HG03095 (cell line): ENCODE measurements around the gene MCOLN1.

Source experiments
- ATAC-seq: cut with Tn5 transposase; IDR thresholded peaks from one replicate; pipeline ENCODE4 v1.9.1; 2021; ENCODE audit warnings: moderate library complexity; ENCODE audit not compliant: unreplicated experiment

The MCOLN1 gene

GRCh38 chr19:7500811-7501450 is 21.5 kb upstream of the MCOLN1 start:
- ATAC-seq: no peak

GRCh38 chr19:7502552-7502951 is 19.9 kb upstream of the MCOLN1 start:
- ATAC-seq: no peak

- ATAC-seq: no peak
These were observed 17.7 kb upstream of the MCOLN1 start for GRCh38 chr19:7504684-7505083.

GRCh38 chr19:7505288-7505681 is 17.1 kb upstream of the MCOLN1 start:
- ATAC-seq: no peak

GRCh38 chr19:7505682-7506384 is 16.6 kb upstream of the MCOLN1 start:
- ATAC-seq: no peak

DNA sequence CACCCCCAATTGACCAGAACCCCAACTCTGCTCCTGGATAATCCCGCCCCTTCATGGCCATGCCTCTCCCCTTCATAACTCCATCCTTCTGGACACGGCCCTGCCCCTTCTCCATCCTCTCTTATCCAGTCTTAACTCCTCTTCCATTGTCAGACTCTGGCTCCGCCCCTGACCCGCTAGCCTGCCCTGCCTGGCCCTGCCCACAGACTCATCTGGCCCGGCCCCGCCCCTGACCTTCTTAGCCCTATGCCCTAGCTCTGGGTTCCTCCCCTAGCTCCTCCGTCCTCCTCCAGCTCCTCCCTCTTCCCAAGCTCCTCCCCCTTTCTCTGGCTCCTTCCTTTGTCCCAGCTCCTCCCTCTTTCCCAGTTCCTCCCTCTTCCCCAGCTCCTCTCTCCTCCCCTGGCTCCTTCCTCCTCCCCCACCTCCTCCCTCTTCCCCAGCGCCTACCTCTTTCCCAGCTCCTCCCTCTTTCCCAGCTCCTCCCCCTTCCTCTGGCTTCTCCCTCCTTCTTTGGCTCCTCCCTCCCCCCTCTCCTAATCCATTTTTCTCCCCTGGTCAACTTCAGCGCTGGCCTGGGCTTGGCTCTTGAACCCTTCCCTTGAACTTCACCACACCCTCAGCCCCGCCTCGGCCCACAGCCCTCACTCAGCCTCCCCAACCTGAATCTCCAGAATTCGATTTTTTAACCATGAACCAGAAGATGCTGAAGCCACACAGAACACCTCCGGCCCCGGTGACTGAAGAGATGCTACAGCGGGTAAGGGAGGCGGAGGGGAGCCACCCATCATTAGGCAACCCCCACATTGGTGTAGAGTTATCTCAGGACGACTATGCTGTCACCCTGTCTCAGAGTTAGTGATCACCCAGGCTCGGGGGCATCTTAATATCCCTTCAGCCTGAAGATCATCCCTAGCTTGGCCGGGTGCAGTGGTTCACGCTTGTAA is 15.8 kb upstream of the MCOLN1 start:
- no peak for ATAC-seq

DNA sequence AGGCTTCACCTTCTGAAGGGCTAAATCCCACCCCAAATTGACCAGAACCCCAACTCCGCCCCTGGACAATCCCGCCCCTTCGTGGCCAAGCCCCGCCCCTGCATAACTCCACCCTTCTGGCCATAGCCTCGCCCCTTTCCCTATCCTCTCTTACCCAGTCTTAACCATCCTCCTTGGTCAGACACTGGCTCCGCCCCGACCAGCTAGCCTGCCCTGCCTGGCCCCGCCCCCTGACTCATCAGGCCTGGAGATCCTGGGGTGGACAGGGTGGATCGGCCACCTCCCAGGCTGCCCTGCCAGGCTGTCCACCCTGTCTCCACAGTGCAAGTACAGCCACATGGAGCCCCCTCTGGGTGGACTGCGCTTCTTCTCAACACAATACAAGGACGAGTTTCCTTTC is 14.5 kb upstream of the MCOLN1 start:
- ATAC-seq: no peak

GRCh38 chr19:7509625-7510024 is 12.8 kb upstream of the MCOLN1 start:
- ATAC-seq: no peak

- no peak for ATAC-seq
These were observed 10.0 kb upstream of the MCOLN1 start for GRCh38 chr19:7512400-7512851.

DNA sequence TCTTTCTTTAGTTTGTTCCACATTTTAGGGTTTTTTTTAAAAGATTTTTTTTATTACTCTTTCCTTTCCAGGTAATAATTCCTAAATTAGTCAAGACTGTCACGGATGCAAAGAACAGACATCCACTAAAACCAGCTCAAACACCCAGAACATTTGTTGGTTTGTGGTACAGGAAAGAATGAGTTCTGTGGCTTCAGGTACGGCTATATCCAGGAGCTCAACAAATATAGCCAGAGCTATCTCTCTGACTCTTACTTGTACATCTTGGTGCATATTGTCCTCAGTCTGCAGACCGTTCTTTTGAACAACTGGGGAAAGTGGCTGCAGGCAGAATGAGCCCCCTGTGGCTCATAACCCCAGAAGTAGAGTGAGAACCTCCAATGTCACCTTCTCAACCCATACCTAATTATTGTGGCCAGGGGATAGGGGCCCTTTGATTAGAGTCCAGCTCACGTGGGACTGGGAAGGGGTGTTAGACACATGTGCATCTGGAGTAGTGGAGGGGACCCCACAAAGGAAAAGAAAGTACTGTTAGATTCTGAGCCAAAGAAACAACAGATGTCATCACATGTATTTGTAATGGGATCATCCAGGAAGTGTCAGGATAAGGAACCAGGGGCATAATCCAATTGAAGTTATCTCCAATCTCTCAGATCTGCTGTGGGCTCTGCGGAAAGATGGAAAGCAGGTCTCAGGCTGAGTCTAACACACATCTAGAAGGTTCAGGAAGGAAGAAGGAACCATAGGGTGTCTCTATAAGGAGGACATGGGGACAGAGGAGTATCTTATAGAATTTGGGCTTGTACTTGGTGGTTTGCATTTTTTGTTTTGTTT is 8.4 kb upstream of the MCOLN1 start:
- no peak for ATAC-seq

GRCh38 chr19:7515110-7515644 is 7.2 kb upstream of the MCOLN1 start:
- ATAC-seq: no peak

DNA sequence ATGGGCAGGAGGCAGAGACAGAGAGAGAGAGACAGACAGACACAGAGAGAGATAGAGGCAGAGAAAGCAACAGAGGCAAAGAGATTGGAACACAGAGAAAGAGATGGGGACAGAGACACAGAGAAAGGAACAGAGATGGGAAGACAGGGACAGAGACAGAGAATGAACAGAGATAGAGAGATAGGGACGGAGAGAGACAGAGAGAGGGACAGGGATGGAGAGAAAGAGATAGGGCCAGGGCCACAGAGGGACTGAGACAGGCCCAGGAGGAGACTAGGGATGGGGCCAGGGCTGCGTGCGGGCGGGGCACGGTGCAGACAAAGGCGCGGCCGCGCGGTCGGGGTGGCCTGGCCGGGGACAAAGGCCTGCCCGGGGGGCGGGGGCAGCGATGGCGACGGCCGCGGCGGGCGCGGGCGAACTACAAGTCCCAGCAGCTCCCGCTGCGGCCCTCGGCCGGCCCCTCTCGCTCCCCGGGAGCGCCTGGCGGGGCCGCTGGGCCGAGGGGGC is 6.7 kb upstream of the MCOLN1 start, which contains the start of gene ZNF358:
TSS of gene ZNF358 (plus strand) at position 459 of the 507 bp plus-strand sequence. CDS start 3,140 bp downstream, outside the sequence.
- ATAC-seq: no peak

DNA sequence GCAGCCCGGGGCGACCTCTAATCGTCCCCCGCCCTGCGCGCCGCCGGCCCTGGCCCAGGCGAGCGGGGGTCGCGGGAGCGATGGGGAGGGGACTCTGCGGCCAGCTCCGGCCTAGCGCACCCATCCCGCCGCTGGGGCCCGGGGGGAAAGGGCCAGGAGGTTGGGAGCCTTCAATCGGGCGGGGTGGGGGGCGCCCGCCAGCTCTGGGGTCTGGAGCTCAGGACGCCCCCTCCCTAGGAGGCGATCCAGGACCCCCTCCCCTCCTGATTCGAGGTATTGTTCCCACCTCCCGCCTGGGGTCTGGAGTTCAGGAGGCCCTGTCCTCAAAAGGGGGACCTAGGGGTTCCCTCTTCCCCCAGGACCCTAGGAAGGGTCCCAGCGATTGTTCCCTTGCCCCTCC is 6.1 kb upstream of the MCOLN1 start:
- no peak for ATAC-seq

- ATAC-seq: no peak
These were observed 5.5 kb upstream of the MCOLN1 start for GRCh38 chr19:7516878-7517277.

DNA sequence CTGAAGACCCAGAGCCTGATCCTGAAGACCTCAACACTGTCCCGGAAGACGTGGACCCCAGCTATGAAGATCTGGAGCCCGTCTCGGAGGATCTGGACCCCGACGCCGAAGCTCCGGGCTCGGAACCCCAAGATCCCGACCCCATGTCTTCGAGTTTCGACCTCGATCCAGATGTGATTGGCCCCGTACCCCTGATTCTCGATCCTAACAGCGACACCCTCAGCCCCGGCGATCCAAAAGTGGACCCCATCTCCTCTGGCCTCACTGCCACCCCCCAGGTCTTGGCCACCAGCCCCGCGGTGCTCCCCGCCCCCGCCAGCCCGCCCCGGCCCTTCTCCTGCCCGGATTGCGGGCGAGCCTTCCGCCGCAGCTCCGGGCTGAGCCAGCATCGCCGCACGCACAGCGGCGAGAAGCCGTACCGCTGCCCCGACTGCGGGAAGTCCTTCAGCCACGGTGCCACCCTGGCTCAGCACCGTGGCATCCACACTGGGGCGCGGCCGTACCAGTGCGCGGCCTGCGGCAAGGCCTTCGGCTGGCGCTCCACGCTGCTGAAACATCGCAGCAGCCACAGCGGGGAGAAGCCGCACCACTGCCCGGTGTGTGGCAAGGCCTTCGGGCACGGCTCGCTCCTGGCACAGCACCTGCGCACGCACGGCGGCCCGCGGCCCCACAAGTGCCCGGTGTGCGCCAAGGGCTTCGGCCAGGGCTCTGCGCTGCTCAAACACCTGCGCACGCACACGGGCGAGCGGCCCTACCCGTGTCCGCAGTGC is 2.9 kb upstream of the MCOLN1 start:
- ATAC-seq: no peak

DNA sequence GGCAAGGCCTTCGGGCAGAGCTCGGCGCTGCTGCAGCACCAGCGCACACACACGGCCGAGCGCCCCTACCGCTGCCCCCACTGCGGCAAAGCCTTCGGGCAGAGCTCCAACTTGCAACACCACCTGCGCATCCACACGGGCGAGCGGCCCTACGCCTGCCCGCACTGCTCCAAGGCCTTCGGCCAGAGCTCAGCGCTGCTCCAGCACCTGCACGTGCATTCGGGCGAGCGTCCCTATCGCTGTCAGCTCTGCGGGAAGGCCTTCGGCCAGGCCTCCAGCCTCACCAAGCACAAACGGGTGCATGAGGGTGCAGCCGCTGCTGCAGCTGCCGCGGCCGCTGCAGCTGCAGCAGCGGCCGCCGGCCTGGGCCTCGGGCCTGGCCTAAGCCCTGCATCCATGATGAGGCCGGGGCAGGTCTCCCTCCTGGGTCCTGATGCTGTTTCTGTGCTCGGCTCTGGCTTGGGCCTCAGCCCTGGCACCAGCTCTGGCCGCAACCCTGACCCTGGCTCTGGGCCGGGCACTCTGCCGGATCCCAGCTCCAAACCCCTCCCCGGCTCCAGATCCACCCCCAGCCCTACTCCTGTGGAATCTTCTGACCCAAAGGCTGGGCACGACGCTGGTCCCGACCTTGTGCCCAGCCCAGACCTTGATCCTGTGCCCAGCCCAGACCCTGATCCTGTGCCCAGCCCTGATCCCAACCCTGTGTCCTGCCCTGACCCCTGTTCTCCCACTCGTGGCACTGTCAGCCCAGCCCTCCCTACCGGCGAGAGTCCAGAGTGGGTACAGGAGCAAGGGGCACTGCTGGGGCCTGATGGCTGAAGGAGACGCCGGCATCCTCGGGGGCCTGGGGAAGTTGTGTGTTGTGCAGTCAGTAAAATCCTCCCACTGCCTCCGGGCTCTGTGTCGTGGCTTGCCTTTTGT is 2.0 kb upstream of the MCOLN1 start:
- no peak for ATAC-seq

DNA sequence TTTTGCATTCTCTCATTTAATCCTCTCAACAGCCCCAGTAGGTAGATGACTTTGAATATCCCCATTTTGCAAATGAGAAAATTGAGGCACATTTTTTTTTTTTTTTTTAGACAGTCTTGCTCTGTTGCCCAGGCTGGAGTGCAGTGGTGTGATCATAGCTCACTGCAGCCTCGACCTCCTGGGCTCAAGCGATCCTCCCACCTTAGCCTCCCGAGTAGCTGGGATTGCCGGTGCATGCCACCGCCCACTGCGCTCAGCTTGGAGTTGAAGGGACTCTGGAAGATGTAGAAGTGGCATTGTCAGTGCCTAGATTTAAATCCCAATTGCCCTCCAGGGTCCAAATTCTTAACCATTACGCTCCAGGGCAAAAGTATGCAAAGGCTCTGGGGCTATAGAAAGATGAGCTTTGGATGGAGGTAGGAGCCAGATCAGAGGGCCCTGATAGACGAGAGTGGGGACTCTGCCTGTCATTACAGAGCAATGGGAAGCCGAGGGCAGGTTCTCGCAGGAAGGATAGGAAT is 813 bp upstream of the MCOLN1 start:
- ATAC-seq: no peak
